Esophagus muscularis mucosa (tissue), 4 donors: ENCODE data around the gene ZDHHC19.

Experiments
- EP300 ChIP-seq: sonication (generic); formaldehyde crosslinking; IDR thresholded peaks from one replicate; pipeline ENCODE4 v1.6.1; 2017; ENCODE audit warnings: antibody characterized with exemption
- POLR2A ChIP-seq: fragments of 450-650 bp; IDR thresholded peaks from one replicate; pipeline ENCODE4 v1.6.1; 2017; ENCODE audit warnings: antibody characterized with exemption, moderate library complexity, mild to moderate bottlenecking, low read depth
- POLR2AphosphoS5 ChIP-seq, 2 donors: sonication (generic); formaldehyde crosslinking; IDR thresholded peaks; one replicate each; pipeline ENCODE4 v1.6.1; 2017; ENCODE audit warnings: antibody characterized with exemption in 2 of 2
- TF ChIP-seq, protein P1 (sequence below), 3 experiments: fragments of 200-600 bp in 2 of 3; fragments of 450-650 bp in 1 of 3; sonication (generic) in 2 of 3; IDR thresholded peaks; one replicate each; pipeline ENCODE4 v1.5.1; 2017 to 2019; ENCODE audit warnings: antibody characterized with exemption in 3 of 3, mild to moderate bottlenecking in 2 of 3, moderate library complexity in 1 of 3

GRCh38 chr3:196164576-196164975 is 46.6 kb downstream of the ZDHHC19 start:
- TF ChIP-seq, protein P1, sequence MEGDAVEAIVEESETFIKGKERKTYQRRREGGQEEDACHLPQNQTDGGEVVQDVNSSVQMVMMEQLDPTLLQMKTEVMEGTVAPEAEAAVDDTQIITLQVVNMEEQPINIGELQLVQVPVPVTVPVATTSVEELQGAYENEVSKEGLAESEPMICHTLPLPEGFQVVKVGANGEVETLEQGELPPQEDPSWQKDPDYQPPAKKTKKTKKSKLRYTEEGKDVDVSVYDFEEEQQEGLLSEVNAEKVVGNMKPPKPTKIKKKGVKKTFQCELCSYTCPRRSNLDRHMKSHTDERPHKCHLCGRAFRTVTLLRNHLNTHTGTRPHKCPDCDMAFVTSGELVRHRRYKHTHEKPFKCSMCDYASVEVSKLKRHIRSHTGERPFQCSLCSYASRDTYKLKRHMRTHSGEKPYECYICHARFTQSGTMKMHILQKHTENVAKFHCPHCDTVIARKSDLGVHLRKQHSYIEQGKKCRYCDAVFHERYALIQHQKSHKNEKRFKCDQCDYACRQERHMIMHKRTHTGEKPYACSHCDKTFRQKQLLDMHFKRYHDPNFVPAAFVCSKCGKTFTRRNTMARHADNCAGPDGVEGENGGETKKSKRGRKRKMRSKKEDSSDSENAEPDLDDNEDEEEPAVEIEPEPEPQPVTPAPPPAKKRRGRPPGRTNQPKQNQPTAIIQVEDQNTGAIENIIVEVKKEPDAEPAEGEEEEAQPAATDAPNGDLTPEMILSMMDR (IDR thresholded peaks at IDR 0.05), result no peak
- TF ChIP-seq POLR2AphosphoS5 (IDR thresholded peaks at IDR 0.05) (no peak), POLR2A (no peak), EP300 (no peak)
